ENCODE data around the gene C5orf63. TPM values are rescaled to one million over a fixed set of nuclear protein-coding genes. Genes with fewer than 3 reads are reported as not detected.

C5orf63 gene
- total and polyA plus RNA-seq, 2 of the 13 experiments (the other 11 are each of a cell fraction or from before 2014, with no cell fraction given), result 7.9 to 8.8 TPM

DNA sequence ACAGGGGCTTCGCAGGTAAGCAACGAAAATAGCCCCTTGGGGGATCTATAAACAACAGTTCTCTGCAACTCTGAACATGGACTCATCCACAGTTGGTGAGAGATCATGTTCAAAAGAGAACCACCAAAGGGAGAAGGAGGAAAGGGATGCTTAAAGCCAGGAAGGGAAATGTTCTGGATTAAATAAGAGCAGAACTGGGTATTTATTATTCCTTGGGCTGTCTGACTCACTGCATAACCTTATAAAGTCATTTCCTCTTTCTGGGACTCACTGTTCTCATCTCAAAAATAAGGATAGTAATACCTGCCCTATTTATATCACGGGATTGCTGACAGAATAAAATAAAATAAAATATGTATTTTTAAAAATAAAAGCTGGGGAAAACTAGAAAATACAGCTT lies 31.7 kb downstream of the C5orf63 start:
- Histone ChIP-seq H3K9me3 (ENCODE audit: low read length) (no peaks in the 10 kb centered on the region), H3K4me1 (ENCODE audit: insufficient read depth, low read length) (no peaks in the 10 kb centered on the region), H3K9ac (ENCODE audit: insufficient read depth, low read depth, low read length) (no peak overlapping the region), H3K79me2 (ENCODE audit: insufficient read depth, low read length) (no peaks in the 10 kb centered on the region), H3K4me3 (replicated peaks in 1 of 3; ENCODE audit: insufficient read depth in 1 of 3, low read depth in 2 of 3, low read length in 3 of 3) (no peak overlapping the region), H3K27me3 (ENCODE audit: control insufficient read depth in 1 of 2, insufficient read depth in 2 of 2, low read length in 2 of 2) (no peaks in the 10 kb centered on the region), H2AFZ (ENCODE audit: low read length) (no peak overlapping the region), H3K27ac (ENCODE audit: extremely low read length, insufficient read depth, low read length) (no peak overlapping the region), H3K36me3 (replicated peaks in 1 of 2; ENCODE audit: control insufficient read depth in 1 of 2, insufficient read depth in 2 of 2, low read length in 2 of 2) (no peaks in the 10 kb centered on the region), H4K20me1 (ENCODE audit: insufficient read depth, low read length) (no peaks in the 10 kb centered on the region), H3K4me2 (ENCODE audit: low read depth, low read length) (no peak overlapping the region)
- BruUV-seq (replicated peaks), result no TSS peak
- FAIRE-seq (no peak), DNase-seq (ENCODE audit: low spot score) (no peak), ATAC-seq (no peak)
- 90% methylated on average over 3 of the region's 3 CpGs for WGBS (ENCODE audit: low lambda C conversion rate)
- in situ Hi-C loops (cut with HindIII; ENCODE audit: extremely low pct_ligation_motif_present, low pct_unique_long_range_greater_than_20kb) (loop anchor here (25.0 kb wide), 1 partner anchor 379 kb away; no protein-coding TSS in a partner anchor), intact Hi-C loops (cut with micrococcal nuclease; ENCODE audit: unreplicated experiment) (no loop called here)
- TF ChIP-seq, protein P1, sequence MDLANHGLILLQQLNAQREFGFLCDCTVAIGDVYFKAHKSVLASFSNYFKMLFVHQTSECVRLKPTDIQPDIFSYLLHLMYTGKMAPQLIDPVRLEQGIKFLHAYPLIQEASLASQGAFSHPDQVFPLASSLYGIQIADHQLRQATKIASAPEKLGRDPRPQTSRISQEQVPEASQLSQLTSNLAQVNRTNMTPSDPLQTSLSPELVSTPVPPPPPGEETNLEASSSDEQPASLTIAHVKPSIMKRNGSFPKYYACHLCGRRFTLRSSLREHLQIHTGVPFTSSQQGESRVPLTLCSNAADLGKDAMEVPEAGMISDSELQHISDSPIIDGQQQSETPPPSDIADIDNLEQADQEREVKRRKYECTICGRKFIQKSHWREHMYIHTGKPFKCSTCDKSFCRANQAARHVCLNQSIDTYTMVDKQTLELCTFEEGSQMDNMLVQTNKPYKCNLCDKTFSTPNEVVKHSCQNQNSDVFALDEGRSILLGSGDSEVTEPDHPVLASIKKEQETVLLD (CRISPR knock-in tag; IDR thresholded peaks at IDR 0.05; ENCODE audit: low read depth), result no peak
- ChIA-PET POLR2A (no interaction called here), CTCF (ENCODE audit: low intra/inter-chr PET ratio, low total read pairs) (no interaction called here)

GRCh38 chr5:127040796-127041520 lies 32.3 kb downstream of the C5orf63 start:
- Histone ChIP-seq H3K4me3 (replicated peaks in 1 of 3; ENCODE audit: insufficient read depth in 1 of 3, low read depth in 2 of 3, low read length in 3 of 3) (no peak overlapping the region), H3K9ac (ENCODE audit: insufficient read depth, low read depth, low read length) (no peak overlapping the region), H3K9me3 (ENCODE audit: low read length) (no peaks in the 10 kb centered on the region), H3K36me3 (replicated peaks in 1 of 2; ENCODE audit: control insufficient read depth in 1 of 2, insufficient read depth in 2 of 2, low read length in 2 of 2) (no peaks in the 10 kb centered on the region), H3K79me2 (ENCODE audit: insufficient read depth, low read length) (no peaks in the 10 kb centered on the region), H3K4me1 (ENCODE audit: insufficient read depth, low read length) (no peaks in the 10 kb centered on the region), H3K4me2 (ENCODE audit: low read depth, low read length) (no peak overlapping the region), H3K27me3 (ENCODE audit: control insufficient read depth in 1 of 2, insufficient read depth in 2 of 2, low read length in 2 of 2) (no peaks in the 10 kb centered on the region), H4K20me1 (ENCODE audit: insufficient read depth, low read length) (no peaks in the 10 kb centered on the region), H2AFZ (ENCODE audit: low read length) (no peak overlapping the region), H3K27ac (ENCODE audit: extremely low read length, insufficient read depth, low read length) (no peak overlapping the region)
- ATAC-seq, result no peak
- in situ Hi-C loops (cut with HindIII; ENCODE audit: extremely low pct_ligation_motif_present, low pct_unique_long_range_greater_than_20kb), result loop anchor here (25.0 kb wide), 1 partner anchor 379 kb away; no protein-coding TSS in a partner anchor
- BruUV-seq (replicated peaks), result no TSS peak
- TF ChIP-seq HOXA9 (CRISPR knock-in tag; IDR thresholded peaks at IDR 0.05; ENCODE audit: borderline replicate concordance), result no peak
- TF ChIP-seq ZNF136 (CRISPR knock-in tag; IDR thresholded peaks at IDR 0.05; ENCODE audit: low read depth), result no peak
- no peak for TF ChIP-seq ZNF691 (CRISPR knock-in tag; IDR thresholded peaks at IDR 0.05; ENCODE audit: borderline replicate concordance, low read depth)
- no peak for TF ChIP-seq TARDBP (CRISPR knock-in tag; IDR thresholded peaks at IDR 0.05)
- no peak for TF ChIP-seq JUN (CRISPR knock-in tag; IDR thresholded peaks at IDR 0.05)
- TF ChIP-seq ZBTB14 (CRISPR knock-in tag; IDR thresholded peaks at IDR 0.05), result no peak
- no peak for TF ChIP-seq ZNF121 (CRISPR knock-in tag; IDR thresholded peaks at IDR 0.05)
- no peak for TF ChIP-seq CREB1 (IDR thresholded peaks at IDR 0.05)
- TF ChIP-seq CREB1 (CRISPR knock-in tag; IDR thresholded peaks at IDR 0.05), result no peak
- intact Hi-C loops (cut with micrococcal nuclease; ENCODE audit: unreplicated experiment), result no loop called here
- no peak for DNase-seq (ENCODE audit: low spot score)
- ChIA-PET CTCF (ENCODE audit: low intra/inter-chr PET ratio, low total read pairs) (no interaction called here), POLR2A (no interaction called here)
- WGBS (ENCODE audit: low lambda C conversion rate), result 85% methylated on average over 8 of the region's 9 CpGs
- no peak for FAIRE-seq
